ENCODE results near the gene GRIA4. TPM values are rescaled to one million over a fixed set of nuclear protein-coding genes. Genes with fewer than 3 reads are reported as not detected.

Gene GRIA4
- total RNA-seq, 3 donors from 2014 or later (not counting 1 experiment from before 2014, with no cell fraction given) = not detected

DNA sequence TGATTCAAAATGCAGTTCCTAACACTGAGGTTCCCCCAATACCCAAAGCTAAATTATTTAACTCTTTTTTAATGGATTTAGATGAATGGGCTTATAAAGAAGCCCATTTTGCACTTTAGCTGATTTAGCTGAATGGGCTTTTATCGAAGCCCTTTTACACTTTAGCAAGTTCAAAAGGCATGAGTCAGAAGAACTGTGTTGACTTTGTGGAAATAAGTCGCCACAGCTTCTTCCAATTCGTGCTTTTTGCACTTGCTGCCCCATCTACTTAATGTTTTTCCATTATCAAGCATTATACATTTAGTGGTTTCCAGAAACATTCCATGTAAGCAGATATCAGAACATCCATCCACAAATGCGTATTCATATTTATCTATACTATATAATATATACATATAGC, 20.5 kb upstream of the GRIA4 start:
- Mint-ChIP-seq H3K4me3 (no peak overlapping the region), H3K9me3 (peaks cover 10 to 12% of the 10 kb centered on the region in 2 donors), H3K27me3 (ENCODE audit: low read depth in 2 of 2) (no peaks in the 10 kb centered on the region), H3K4me1 (no peaks in the 10 kb centered on the region), H3K27ac (no peak overlapping the region), H3K36me3 (peaks cover 7% of the 10 kb centered on the region)
- intact Hi-C loops (cut with micrococcal nuclease) = no loop called here
- 87% methylated on average over 3 of the region's 4 CpGs for WGBS (ENCODE audit: insufficient coverage)
- no peak for ATAC-seq
- Histone ChIP-seq H3K27ac (ENCODE audit: low read length) (no peak overlapping the region), H3K27me3 (ENCODE audit: control insufficient read depth, insufficient read depth, low read length) (no peaks in the 10 kb centered on the region), H3K4me3 (ENCODE audit: low read length) (no peak overlapping the region), H3K9me3 (ENCODE audit: control insufficient read depth, insufficient read depth, low read length) (no peaks in the 10 kb centered on the region), H3K4me1 (ENCODE audit: control insufficient read depth, insufficient read depth, low read length) (no peaks in the 10 kb centered on the region), H3K36me3 (ENCODE audit: control insufficient read depth, insufficient read depth, low read length) (no peaks in the 10 kb centered on the region)
- no peak for DNase-seq
- TF ChIP-seq, protein P1, sequence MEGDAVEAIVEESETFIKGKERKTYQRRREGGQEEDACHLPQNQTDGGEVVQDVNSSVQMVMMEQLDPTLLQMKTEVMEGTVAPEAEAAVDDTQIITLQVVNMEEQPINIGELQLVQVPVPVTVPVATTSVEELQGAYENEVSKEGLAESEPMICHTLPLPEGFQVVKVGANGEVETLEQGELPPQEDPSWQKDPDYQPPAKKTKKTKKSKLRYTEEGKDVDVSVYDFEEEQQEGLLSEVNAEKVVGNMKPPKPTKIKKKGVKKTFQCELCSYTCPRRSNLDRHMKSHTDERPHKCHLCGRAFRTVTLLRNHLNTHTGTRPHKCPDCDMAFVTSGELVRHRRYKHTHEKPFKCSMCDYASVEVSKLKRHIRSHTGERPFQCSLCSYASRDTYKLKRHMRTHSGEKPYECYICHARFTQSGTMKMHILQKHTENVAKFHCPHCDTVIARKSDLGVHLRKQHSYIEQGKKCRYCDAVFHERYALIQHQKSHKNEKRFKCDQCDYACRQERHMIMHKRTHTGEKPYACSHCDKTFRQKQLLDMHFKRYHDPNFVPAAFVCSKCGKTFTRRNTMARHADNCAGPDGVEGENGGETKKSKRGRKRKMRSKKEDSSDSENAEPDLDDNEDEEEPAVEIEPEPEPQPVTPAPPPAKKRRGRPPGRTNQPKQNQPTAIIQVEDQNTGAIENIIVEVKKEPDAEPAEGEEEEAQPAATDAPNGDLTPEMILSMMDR (IDR thresholded peaks at IDR 0.05) = no peak

DNA sequence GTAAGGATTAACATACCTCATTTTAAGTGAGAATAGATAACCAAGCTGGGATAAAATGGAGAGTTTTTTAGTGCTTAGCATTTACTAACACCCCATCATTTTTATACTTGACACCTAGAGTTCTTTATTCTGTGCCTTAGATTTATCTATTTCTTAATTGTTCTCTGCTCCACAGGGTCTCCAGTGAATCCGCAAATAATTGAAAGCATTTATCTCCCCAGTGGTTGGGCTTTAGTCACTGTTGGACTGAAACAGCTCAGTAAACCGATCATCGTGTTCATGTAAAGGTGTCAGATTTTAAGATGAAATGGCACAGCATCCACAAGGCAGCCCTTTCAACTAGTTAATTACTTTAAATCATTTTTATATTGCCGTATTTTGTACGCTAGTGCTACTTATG, 17.8 kb upstream of the GRIA4 start:
- no peak overlapping the region for H3K27ac ChIP-seq (ENCODE audit: low read length)
- no peak overlapping the region for H3K4me3 ChIP-seq (ENCODE audit: low read length)
- intact Hi-C loops (cut with micrococcal nuclease) = no loop called here
- Mint-ChIP-seq H3K27ac (no peak overlapping the region), H3K27me3 (ENCODE audit: low read depth in 2 of 2) (no peaks in the 10 kb centered on the region), H3K36me3 (no peaks in the 10 kb centered on the region), H3K4me1 (no peaks in the 10 kb centered on the region), H3K4me3 (no peak overlapping the region), H3K9me3 (peaks cover 8 to 10% of the 10 kb centered on the region in 2 donors)
- WGBS (ENCODE audit: insufficient coverage) = 93% methylated on average over 5 of the region's 5 CpGs
- DNase-seq (no peak), ATAC-seq (no peak)
- H3K9me3 ChIP-seq (ENCODE audit: control insufficient read depth, insufficient read depth, low read length) = no peaks in the 10 kb centered on the region
- H3K36me3 ChIP-seq (ENCODE audit: control insufficient read depth, insufficient read depth, low read length) = no peaks in the 10 kb centered on the region
- no peaks in the 10 kb centered on the region for H3K27me3 ChIP-seq (ENCODE audit: control insufficient read depth, insufficient read depth, low read length)
- H3K4me1 ChIP-seq (ENCODE audit: control insufficient read depth, insufficient read depth, low read length) = no peaks in the 10 kb centered on the region
- TF ChIP-seq, protein P1 (IDR thresholded peaks at IDR 0.05) = no peak

DNA sequence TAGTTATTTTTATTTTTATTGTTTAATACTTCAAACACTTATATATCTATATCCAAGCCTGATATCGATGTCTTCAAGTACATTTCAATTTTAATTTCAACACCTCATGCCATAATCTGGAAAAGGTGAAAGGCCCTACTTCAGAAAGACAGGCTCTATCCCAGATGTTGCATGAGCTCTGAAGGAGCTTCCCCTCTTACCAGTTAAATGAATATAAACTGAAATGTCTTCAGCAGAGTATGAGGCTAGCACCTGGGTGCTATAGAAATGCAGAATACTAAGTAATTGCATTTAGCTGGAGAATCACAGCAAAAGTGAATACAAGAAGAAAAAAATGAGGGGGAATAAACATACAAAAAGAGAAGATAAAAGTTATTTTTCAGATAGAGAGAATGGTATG, 11.5 kb upstream of the GRIA4 start:
- Mint-ChIP-seq H3K36me3 (no peaks in the 10 kb centered on the region), H3K4me1 (no peaks in the 10 kb centered on the region), H3K9me3 (peaks cover 5 to 10% of the 10 kb centered on the region in 2 donors), H3K27me3 (ENCODE audit: low read depth in 2 of 2) (no peaks in the 10 kb centered on the region), H3K27ac (no peak overlapping the region), H3K4me3 (no peak overlapping the region)
- no peaks in the 10 kb centered on the region for H3K36me3 ChIP-seq (ENCODE audit: control insufficient read depth, insufficient read depth, low read length)
- ATAC-seq (no peak), DNase-seq (no peak)
- no peak overlapping the region for H3K4me3 ChIP-seq (ENCODE audit: low read length)
- H3K27me3 ChIP-seq (ENCODE audit: control insufficient read depth, insufficient read depth, low read length) = no peaks in the 10 kb centered on the region
- no peak overlapping the region for H3K27ac ChIP-seq (ENCODE audit: low read length)
- H3K9me3 ChIP-seq (ENCODE audit: control insufficient read depth, insufficient read depth, low read length) = no peaks in the 10 kb centered on the region
- TF ChIP-seq, protein P1 (IDR thresholded peaks at IDR 0.05) = no peak
- intact Hi-C loops (cut with micrococcal nuclease) = no loop called here
- no peaks in the 10 kb centered on the region for H3K4me1 ChIP-seq (ENCODE audit: control insufficient read depth, insufficient read depth, low read length)
- 86% methylated on average over 1 of the region's 1 CpG for WGBS (ENCODE audit: insufficient coverage)

DNA sequence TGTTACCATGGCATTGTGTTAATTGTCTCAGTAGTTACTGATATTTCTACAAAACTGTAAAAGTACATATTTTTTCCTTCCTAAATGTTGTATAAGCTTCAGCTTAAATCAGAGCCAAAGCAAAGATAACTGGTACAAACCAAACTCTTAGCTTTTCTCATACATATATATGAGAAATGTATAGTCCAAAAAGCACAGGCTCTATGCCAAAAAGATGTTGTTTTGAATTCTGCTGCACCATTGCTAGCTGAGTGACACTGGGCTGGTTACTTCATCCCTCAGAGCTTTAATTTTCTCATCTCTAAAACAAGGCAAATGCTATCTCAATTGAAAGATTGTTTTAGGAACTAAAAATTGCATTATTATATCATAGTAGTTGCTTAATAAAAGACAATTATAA, 6.7 kb upstream of the GRIA4 start:
- H3K27me3 ChIP-seq (ENCODE audit: control insufficient read depth, insufficient read depth, low read length) = no peaks in the 10 kb centered on the region
- ATAC-seq (no peak), DNase-seq (no peak)
- no peak overlapping the region for H3K4me3 ChIP-seq (ENCODE audit: low read length)
- H3K9me3 ChIP-seq (ENCODE audit: control insufficient read depth, insufficient read depth, low read length) = no peaks in the 10 kb centered on the region
- Mint-ChIP-seq H3K27ac (no peak overlapping the region), H3K9me3 (peaks cover 6 to 8% of the 10 kb centered on the region in 2 donors), H3K4me3 (no peak overlapping the region), H3K4me1 (no peaks in the 10 kb centered on the region), H3K36me3 (no peaks in the 10 kb centered on the region), H3K27me3 (ENCODE audit: low read depth in 2 of 2) (peaks cover 0 to 1% of the 10 kb centered on the region in 2 donors)
- no peak overlapping the region for H3K27ac ChIP-seq (ENCODE audit: low read length)
- no peaks in the 10 kb centered on the region for H3K36me3 ChIP-seq (ENCODE audit: control insufficient read depth, insufficient read depth, low read length)
- TF ChIP-seq, protein P1 (IDR thresholded peaks at IDR 0.05) = no peak
- no peaks in the 10 kb centered on the region for H3K4me1 ChIP-seq (ENCODE audit: control insufficient read depth, insufficient read depth, low read length)
- intact Hi-C loops (cut with micrococcal nuclease) = no loop called here
